NOMO-1 (cell line): ENCODE measurements around the gene DYRK1A.
A peak's percentile ranks its signal among the peaks of the same experiment; 100 is the strongest.

ENCODE experiments used
- DNase-seq, 2 experiments: peaks; one replicate each; lab custom pipeline; 2025; ENCODE audit not compliant: unreplicated experiment in 2 of 2; lab: John Stamatoyannopoulos, UW

The DYRK1A gene

GRCh38 chr21:37414292-37415253, 48.0 kb downstream of the DYRK1A start:
- DNase-seq = no peak

GRCh38 chr21:37415939-37416338, 49.4 kb downstream of the DYRK1A start:
- no peak for DNase-seq

- DNase-seq = no peak
Observed at GRCh38 chr21:37416914-37417313, 50.3 kb downstream of the DYRK1A start.

DNA sequence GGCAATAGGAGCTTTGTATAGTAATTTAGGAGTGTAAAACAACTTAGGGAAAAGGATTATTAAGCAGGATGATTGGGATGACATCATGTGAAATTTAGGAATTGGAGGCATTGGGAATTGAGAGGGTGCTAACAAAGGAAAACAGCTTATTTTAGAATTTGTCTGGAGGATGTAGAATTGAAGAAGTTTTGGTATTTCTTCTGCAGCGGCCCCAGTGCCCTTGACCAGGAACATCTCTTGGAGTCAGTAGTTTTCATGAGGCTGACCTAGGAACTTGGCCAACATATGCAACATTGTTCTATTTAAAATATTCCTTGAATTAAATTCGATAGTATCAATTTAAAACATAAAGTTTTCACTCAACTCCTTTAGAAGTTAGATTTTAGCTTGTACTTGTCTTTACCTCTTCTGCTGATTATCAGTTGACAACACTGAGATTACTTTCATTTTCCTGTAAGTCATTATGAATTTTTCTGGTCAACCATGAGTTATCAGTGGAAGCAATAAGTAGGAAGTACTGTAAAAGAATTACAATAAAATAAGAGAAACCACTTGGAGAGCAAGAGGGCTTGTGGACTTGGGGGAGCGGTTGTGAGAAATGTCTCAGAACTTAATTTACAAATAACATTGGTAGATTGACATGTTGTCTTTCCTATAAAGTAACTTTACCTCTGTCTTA, 52.8 kb downstream of the DYRK1A start:
- no peak for DNase-seq

DNA sequence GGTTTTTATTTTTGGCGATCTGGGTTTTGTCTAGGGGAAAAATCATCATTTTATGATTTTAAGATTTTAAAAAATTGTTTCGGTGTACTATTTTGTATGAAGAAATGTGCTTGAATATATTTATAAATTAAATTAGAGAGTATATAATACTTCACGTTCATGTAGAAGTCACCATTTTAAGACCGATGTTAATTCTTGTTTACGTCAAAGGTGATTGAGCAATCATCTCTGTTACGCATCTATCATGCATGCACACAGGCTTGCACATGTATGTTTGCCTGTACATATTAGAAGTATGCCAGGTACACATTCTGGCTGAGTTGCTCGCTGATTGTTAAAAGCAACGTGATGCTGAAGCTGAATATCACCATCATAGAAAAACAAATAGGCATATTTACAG, 54.7 kb downstream of the DYRK1A start:
- DNase-seq = no peak

GRCh38 chr21:37422382-37422781, 55.8 kb downstream of the DYRK1A start:
- DNase-seq = no peak

GRCh38 chr21:37423103-37423502, 56.5 kb downstream of the DYRK1A start:
- no peak for DNase-seq

- no peak for DNase-seq
Observed at GRCh38 chr21:37424396-37424795, 57.8 kb downstream of the DYRK1A start.

DNA sequence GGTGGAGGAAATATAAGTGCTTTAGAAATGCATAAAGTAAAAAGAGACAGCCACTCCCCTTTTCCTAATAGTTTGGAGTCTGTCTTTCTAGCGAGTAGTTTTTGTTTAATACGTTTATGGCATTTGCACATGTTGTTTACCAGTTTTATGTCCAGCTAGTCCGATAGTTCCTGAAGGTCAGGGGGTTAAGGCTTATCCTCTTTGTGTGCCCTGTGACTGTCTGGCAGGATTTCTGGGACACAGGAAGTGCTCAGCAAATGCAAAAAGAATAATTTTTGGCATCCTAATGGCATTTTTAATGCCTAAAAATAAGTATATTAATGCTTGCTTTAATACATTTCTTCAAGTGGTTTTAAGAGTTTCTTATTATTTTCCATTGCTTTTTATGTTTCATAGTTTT, 58.4 kb downstream of the DYRK1A start:
- no peak for DNase-seq

DNA sequence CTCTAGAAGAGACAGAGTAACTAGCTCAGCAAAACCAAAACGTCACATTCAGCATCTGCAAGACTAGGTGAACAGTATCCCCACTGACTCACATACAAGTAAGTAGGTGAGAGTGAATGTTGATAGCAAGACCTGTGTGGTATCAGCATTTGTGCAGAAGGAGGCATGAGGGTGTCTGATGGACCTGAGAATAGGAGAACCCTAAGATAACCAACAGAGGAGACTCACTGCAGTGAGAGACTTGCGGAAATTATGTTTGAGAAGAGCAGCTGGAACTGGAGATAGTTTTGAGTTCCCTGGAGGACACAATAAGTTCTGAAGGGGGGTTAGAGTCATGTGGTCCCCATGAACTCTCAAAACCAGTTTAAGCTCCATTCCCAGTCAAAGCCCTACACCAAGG, 59.1 kb downstream of the DYRK1A start:
- no peak for DNase-seq

DNA sequence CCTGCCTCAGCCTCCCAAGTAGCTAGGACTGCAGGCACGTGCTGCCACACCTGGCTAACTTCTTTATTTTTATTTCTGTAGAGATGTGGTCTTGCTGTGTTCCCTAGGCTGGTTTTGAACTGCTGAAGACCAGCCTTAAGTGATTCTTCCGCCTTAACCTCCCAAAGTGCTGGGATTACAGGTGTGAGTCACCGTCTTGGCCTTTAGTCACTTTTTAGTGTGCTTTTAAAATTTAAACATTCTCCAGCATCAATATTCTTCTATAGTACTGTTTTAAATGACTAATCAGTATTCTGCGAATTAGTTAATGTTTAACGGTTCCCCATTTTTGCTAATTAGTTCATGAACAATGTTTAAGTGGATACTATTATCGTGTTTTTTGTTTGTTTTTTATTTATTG, 60.6 kb downstream of the DYRK1A start:
- DNase-seq = no peak

DNA sequence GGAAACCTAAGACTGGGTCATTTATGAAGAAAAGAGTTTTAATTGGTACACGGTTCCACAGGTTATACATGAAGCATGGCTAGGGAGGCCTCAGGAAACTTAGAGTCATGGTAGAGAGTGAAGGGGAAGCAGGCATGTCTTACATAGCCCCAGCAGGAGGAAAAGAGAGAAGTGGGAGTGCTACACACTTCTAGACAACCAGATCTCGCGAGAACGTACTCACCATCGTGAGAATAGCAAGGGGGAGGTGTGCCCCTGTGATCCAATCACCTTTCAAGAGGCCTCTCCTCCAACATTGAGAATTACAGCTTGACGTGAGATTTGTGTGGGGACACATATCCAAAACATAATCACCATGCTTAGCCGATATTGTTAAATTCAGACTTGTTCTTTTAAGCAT, 62.8 kb downstream of the DYRK1A start:
- DNase-seq = no peak

GRCh38 chr21:37430184-37430821, 63.7 kb downstream of the DYRK1A start:
- no peak for DNase-seq

DNA sequence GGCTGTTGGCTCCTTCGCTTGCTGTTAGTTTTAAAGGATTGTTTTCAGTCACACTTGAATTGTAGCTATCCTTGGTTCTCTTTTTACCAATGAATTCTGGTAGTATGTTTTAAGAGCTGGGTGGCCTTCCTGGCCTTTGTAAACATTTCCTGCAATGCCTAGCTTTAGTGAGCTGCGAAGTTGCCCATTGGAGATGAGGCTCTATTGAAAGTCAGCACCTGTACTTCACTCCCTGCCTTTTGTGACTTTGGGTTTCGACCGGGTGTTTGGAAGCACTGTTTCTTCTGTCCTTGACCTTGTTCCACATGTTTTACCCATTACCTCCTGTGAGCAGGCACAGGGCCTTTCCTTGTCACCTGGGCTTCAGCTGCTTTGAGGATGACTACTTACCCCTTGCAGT, 64.7 kb downstream of the DYRK1A start:
- no peak for DNase-seq

- no peak for DNase-seq
Observed at GRCh38 chr21:37432710-37433455, 66.3 kb downstream of the DYRK1A start.

GRCh38 chr21:37433456-37433840, 66.9 kb downstream of the DYRK1A start:
- no peak for DNase-seq

DNA sequence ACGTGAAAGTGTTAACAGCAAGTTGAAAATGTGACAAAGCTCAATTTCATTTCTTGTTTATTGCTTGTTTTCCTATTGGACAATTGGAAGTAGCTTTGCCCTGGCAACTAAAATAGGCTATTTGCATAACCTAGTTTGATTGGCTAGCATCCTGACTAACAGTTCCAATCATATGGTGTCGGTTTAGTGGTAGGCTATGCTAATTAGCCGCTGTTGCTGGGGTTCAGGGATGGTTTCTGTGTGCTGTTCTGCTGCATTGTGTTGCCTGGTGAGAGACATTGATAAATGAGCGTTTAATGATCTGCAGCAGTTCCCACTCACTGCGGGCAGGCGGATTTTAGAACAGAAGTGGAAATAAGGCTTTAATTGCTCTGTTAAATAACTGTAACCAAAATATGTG, 68.5 kb downstream of the DYRK1A start:
- peak; percentile 75 to 97 for DNase-seq

GRCh38 chr21:37435711-37436110, 69.1 kb downstream of the DYRK1A start:
- DNase-seq = no peak

DNA sequence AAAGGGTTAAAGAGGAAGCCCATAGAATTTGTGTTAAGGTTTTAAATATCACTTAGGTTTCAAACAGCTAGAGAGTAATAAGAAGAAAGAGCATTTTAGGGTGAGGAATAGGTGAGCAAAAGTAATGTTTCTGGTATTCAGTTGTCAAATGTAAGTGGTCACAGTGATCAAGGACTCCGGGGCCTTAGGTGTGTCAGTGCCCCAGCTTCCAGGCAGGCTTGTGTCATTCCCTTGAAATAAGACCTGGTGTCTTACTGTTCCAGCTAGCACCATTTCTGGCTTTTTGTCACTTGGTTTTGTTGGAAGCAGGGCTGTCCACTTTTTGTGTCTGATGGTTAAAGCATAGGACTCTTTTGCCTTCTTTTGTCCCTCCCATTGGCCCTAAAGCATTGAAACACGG, 69.6 kb downstream of the DYRK1A start:
- DNase-seq = no peak

DNA sequence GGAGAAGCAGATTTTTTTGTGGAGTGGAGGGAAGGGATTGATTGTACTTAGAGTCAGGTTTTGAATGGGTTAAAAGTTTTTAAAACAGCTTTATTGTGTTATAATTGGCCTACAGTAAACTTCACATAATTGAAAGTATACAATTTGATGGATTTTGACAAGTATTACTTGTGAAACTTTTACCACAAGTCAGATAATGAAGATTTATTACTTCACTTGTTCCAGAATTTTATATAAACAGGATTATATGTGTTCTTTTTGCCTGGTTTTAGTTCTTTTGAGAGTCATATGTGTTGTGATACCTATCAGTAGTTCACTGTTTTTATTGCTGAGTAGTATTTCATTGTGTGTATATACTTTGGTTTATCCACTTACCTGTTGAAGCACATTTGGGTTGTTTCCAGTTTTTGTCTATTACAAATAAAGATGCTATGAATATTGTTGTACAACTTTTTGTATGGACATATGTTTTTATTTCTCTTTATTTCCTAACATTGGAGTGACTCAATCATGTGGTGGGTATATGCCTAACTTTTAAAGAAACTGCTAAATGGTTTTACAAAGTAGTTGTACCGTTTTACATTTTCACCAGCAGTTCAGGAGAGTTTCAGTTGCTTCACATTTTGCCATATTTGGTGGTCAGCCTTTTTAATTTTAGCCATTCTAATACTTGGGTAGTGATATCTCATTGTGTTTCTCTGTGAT, 71.0 kb downstream of the DYRK1A start:
- DNase-seq = no peak
